SK-N-SH treated with all-trans-retinoic acid at 6 μM for 48 hours (cell line): ENCODE data around the gene GAPDHS.

ENCODE experiments used
- ATAC-seq: fragments of 200-7000 bp; cut with Tn5 transposase; 3 replicates; pipeline ENCODE4 v1.9.1; 2020; ENCODE audit warnings: mild to moderate bottlenecking, moderate library complexity
- ARNTL ChIP-seq: fragments of 450-650 bp; formaldehyde crosslinking; IDR thresholded peaks from 2 replicates; pipeline ENCODE4 v1.5.0; 2020; ENCODE audit warnings: low read depth, mild to moderate bottlenecking, moderate library complexity, borderline replicate concordance
- CREB5 ChIP-seq: fragments of 250-450 bp; sonication (Bioruptor Pico); IDR thresholded peaks from 2 replicates; pipeline ENCODE4 v1.5.1; 2020; ENCODE audit warnings: low read depth, mild to moderate bottlenecking, moderate library complexity
- CSDC2 ChIP-seq: fragments of 250-450 bp; sonication (Bioruptor Pico); IDR thresholded peaks from 2 replicates; pipeline ENCODE4 v1.5.0; 2020; ENCODE audit warnings: mild to moderate bottlenecking, moderate library complexity
- CSRNP3 ChIP-seq: fragments of 250-450 bp; sonication (Bioruptor Pico); IDR thresholded peaks from 2 replicates; pipeline ENCODE4 v1.5.1; 2021; ENCODE audit warnings: mild to moderate bottlenecking, moderate library complexity
- ESRRG ChIP-seq: fragments of 250-450 bp; sonication (Bioruptor Pico); IDR thresholded peaks from 2 replicates; pipeline ENCODE4 v1.6.1; 2021; ENCODE audit warnings: mild to moderate bottlenecking
- GLIS3 ChIP-seq: fragments of 250-450 bp; sonication (Bioruptor Pico); IDR thresholded peaks from 2 replicates; pipeline ENCODE4 v1.5.0; 2020; ENCODE audit warnings: mild to moderate bottlenecking, moderate library complexity
- ISL1 ChIP-seq: fragments of 250-450 bp; sonication (Bioruptor Pico); IDR thresholded peaks from 2 replicates; pipeline ENCODE4 v2.1.2; 2022; ENCODE audit warnings: mild to moderate bottlenecking, moderate library complexity
- OSR1 ChIP-seq: fragments of 250-450 bp; sonication (Bioruptor Pico); IDR thresholded peaks from 2 replicates; pipeline ENCODE4 v1.8.0; 2022; ENCODE audit warnings: moderate library complexity, mild to moderate bottlenecking, inconsistent platforms
- PATZ1 ChIP-seq: fragments of 250-450 bp; sonication (Bioruptor Pico); IDR thresholded peaks from 2 replicates; pipeline ENCODE4 v1.8.0; 2020; ENCODE audit warnings: mild to moderate bottlenecking, moderate library complexity, borderline replicate concordance
- RARB ChIP-seq: fragments of 250-450 bp; sonication (Bioruptor Pico); IDR thresholded peaks from 2 replicates; pipeline ENCODE4 v1.8.0; 2021; ENCODE audit warnings: mild to moderate bottlenecking, moderate library complexity
- SNAI2 ChIP-seq: fragments of 250-450 bp; sonication (Bioruptor Pico); IDR thresholded peaks from 2 replicates; pipeline ENCODE4 v1.5.0; 2020; ENCODE audit warnings: mild to moderate bottlenecking, moderate library complexity
- TCF4 ChIP-seq: fragments of 250-450 bp; sonication (Bioruptor Pico); IDR thresholded peaks from 2 replicates; pipeline ENCODE4 v1.8.0; 2021; ENCODE audit warnings: mild to moderate bottlenecking, moderate library complexity, borderline replicate concordance
- TOX ChIP-seq: fragments of 250-450 bp; sonication (Bioruptor Pico); IDR thresholded peaks from 2 replicates; pipeline ENCODE4 v1.8.0; 2021; ENCODE audit warnings: mild to moderate bottlenecking, moderate library complexity, borderline replicate concordance
- TSHZ2 ChIP-seq: fragments of 250-450 bp; sonication (Bioruptor Pico); IDR thresholded peaks from 2 replicates; pipeline ENCODE4 v1.5.0; 2020; ENCODE audit warnings: mild to moderate bottlenecking, moderate library complexity
- ZFP3 ChIP-seq: fragments of 250-450 bp; sonication (Bioruptor Pico); IDR thresholded peaks from 2 replicates; pipeline ENCODE4 v1.5.0; 2020; ENCODE audit warnings: mild to moderate bottlenecking, moderate library complexity
- ZFP30 ChIP-seq: fragments of 450-650 bp; formaldehyde crosslinking; IDR thresholded peaks from 2 replicates; pipeline ENCODE4 v1.5.0; 2022; ENCODE audit warnings: mild to moderate bottlenecking, moderate library complexity
- ZNF565 ChIP-seq: fragments of 450-650 bp; formaldehyde crosslinking; conservative IDR thresholded peaks from 2 replicates; pipeline ENCODE4 v1.5.0; 2020; ENCODE audit warnings: low read depth, mild to moderate bottlenecking, moderate library complexity

GAPDHS gene

GRCh38 chr19:35554076-35554475 is 20.8 kb downstream of the GAPDHS start (continued):
- TF ChIP-seq TSHZ2 (CRISPR knock-in tag): no peak
- TF ChIP-seq ISL1 (CRISPR knock-in tag): no peak

- TF ChIP-seq SNAI2 (CRISPR knock-in tag) (no peak), ARNTL (no peak), ZNF565 (CRISPR knock-in tag) (no peak), CSRNP3 (no peak), TCF4 (no peak), ZFP3 (no peak), PATZ1 (CRISPR knock-in tag) (no peak), CSDC2 (CRISPR knock-in tag) (no peak), TSHZ2 (CRISPR knock-in tag) (no peak), ZFP30 (CRISPR knock-in tag) (no peak), RARB (CRISPR knock-in tag) (no peak), OSR1 (CRISPR knock-in tag) (no peak), TOX (CRISPR knock-in tag) (no peak)
- peak; percentile 61 for ATAC-seq
These were observed 22.2 kb downstream of the GAPDHS start for GRCh38 chr19:35555301-35556005.

- TF ChIP-seq ESRRG (no peak), GLIS3 (no peak), RARB (CRISPR knock-in tag) (no peak), TCF4 (no peak), TOX (CRISPR knock-in tag) (no peak), ZNF565 (CRISPR knock-in tag) (no peak), CREB5 (CRISPR knock-in tag) (no peak)
- TF ChIP-seq, all 23 proteins: peak for 0
- no peak for ATAC-seq
These were observed 22.9 kb downstream of the GAPDHS start for GRCh38 chr19:35556025-35556590.
